Osteocyte (in vitro differentiated cells): ENCODE data around the gene SGO2. TPM values are rescaled to one million over a fixed set of nuclear protein-coding genes. Genes with fewer than 3 reads are reported as not detected.

Source experiments
- DNase-seq: peaks from one replicate; pipeline ENCODE4 v3.0.0; 2021; ENCODE audit warnings: mixed read lengths; ENCODE audit not compliant: unreplicated experiment; ENCODE audit errors: extremely low spot score
- H3K27ac Mint-ChIP-seq: one replicate; pipeline ENCODE4 v1.8.0; 2021; ENCODE audit warnings: mild to moderate bottlenecking, mixed read lengths; ENCODE audit not compliant: unreplicated experiment
- H3K27me3 Mint-ChIP-seq: one replicate; pipeline ENCODE4 v1.8.0; 2021; ENCODE audit warnings: mixed read lengths; ENCODE audit not compliant: unreplicated experiment
- H3K36me3 Mint-ChIP-seq: one replicate; pipeline ENCODE4 v1.8.0; 2021; ENCODE audit warnings: mixed read lengths; ENCODE audit not compliant: unreplicated experiment
- H3K4me1 Mint-ChIP-seq: one replicate; pipeline ENCODE4 v1.8.0; 2021; ENCODE audit warnings: mixed read lengths; ENCODE audit not compliant: unreplicated experiment
- H3K4me3 Mint-ChIP-seq: one replicate; pipeline ENCODE4 v1.8.0; 2021; ENCODE audit warnings: mild to moderate bottlenecking, moderate library complexity, mixed read lengths; ENCODE audit not compliant: unreplicated experiment
- H3K9me3 Mint-ChIP-seq: one replicate; pipeline ENCODE4 v1.8.0; 2021; ENCODE audit warnings: mixed read lengths; ENCODE audit not compliant: unreplicated experiment
- total RNA-seq: library from RNA; stranded (reverse); gene quantifications from 2 replicates; pipeline ENCODE4 v1.2.1, GENCODE V29; 2021
- TF ChIP-seq, protein P1 (sequence below): fragments of 200-600 bp; sonication (generic); IDR thresholded peaks from 2 replicates; pipeline ENCODE4 v1.5.0; 2021; ENCODE audit warnings: antibody characterized with exemption, mild to moderate bottlenecking, moderate library complexity

The SGO2 gene
- total RNA-seq, 1 donor from 2014 or later = 5.2 TPM

DNA sequence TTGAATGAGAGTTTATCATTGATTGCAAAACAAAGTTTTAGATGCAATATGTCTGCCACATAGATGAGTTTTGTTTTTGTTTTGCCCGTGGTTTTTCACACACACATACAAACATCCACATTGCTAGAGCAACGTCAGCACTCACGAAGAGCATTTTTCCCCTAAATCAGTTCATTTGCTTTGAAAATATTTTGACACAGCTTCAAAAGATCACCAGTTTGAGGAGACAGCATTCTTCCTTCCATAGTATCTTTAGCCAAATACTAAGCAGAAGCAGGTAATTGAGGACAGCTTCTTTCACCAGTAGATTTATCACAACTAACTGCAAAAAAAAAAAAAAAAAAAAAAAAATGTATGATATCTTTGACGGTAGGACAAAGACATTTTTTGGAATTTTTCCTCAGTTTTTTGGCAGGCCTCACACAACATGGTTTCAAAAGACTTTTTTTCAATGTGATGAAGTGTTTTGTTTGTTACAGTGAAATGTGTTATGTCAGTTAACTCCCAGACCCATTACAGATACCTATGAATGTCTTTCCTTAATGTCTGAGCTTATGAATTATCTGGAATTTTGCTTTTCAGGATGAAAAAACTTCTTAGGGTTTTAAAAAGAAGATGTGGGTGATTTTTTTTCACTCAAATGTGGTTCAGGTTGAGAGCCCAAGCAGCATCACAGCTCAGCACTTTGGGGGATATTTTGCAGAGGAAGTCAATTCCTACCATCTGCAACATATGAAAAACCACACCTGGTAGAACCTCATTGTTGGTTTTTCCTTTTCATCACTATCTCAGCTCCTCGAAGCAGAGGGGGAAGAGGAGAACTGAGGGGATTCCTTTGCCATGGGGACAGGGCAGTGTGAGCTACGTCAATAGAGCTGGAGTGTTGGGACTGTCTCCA is 91.4 kb downstream of the SGO2 start:
- no peaks in the 10 kb centered on the region for H3K36me3 Mint-ChIP-seq

DNA sequence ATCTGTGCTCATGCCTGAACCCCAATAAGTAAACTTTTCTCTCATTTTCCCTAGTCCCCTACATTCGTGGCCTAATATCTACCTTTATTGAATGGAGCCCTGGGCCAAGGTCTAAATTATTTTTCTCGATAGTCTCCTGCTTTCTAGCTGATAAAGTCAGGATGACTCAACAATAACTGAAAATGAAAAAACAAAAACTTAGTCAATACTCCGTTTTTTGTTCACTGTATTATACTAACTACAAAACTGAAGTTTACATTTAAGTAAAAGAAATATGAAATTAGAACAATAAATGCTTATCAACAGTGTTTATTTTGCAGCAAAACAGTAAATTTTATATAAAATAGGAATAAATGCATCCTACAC is 92.0 kb downstream of the SGO2 start:
- TF ChIP-seq, protein P1, sequence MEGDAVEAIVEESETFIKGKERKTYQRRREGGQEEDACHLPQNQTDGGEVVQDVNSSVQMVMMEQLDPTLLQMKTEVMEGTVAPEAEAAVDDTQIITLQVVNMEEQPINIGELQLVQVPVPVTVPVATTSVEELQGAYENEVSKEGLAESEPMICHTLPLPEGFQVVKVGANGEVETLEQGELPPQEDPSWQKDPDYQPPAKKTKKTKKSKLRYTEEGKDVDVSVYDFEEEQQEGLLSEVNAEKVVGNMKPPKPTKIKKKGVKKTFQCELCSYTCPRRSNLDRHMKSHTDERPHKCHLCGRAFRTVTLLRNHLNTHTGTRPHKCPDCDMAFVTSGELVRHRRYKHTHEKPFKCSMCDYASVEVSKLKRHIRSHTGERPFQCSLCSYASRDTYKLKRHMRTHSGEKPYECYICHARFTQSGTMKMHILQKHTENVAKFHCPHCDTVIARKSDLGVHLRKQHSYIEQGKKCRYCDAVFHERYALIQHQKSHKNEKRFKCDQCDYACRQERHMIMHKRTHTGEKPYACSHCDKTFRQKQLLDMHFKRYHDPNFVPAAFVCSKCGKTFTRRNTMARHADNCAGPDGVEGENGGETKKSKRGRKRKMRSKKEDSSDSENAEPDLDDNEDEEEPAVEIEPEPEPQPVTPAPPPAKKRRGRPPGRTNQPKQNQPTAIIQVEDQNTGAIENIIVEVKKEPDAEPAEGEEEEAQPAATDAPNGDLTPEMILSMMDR = no peak
- no peaks in the 10 kb centered on the region for H3K27me3 Mint-ChIP-seq
- H3K4me3 Mint-ChIP-seq = no peak overlapping the region
- no peak for DNase-seq
- H3K36me3 Mint-ChIP-seq = no peaks in the 10 kb centered on the region
- peaks cover 18% of the 10 kb centered on the region for H3K4me1 Mint-ChIP-seq
- no peaks in the 10 kb centered on the region for H3K9me3 Mint-ChIP-seq
- H3K27ac Mint-ChIP-seq = no peak overlapping the region

More for the DNA sequence above, 91.4 kb downstream of the SGO2 start:
- H3K27ac Mint-ChIP-seq = no peak overlapping the region
- H3K4me1 Mint-ChIP-seq = peaks cover 18% of the 10 kb centered on the region
- no peak overlapping the region for H3K4me3 Mint-ChIP-seq
- no peaks in the 10 kb centered on the region for H3K9me3 Mint-ChIP-seq
- DNase-seq = no peak
- TF ChIP-seq, protein P1 = no peak
- H3K27me3 Mint-ChIP-seq = no peaks in the 10 kb centered on the region

DNA sequence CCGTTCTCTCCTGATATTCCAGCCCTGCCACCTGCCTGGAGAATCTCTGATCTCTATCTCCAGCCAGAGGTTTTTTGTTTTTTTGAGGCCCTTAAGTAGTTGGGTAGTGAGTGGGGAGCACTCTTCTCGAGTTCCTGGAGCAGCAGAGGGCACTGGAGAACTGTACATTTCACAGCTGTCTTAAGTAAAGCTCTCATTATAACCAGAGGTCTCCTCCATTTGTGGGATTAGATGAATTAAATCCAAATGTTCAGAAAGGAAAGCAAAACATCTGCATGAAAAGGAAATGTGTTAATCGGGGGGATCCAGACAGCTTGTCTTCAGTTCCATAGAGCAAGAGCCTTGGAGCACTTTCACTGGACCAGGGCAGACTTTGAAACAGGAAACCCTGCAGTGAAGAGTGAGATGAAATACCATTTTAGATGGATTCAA is 92.6 kb downstream of the SGO2 start:
- peak overlapping the region; percentile 0 for H3K27ac Mint-ChIP-seq
- no peak overlapping the region for H3K4me3 Mint-ChIP-seq
- no peaks in the 10 kb centered on the region for H3K36me3 Mint-ChIP-seq
- H3K4me1 Mint-ChIP-seq = peaks cover 21% of the 10 kb centered on the region
- TF ChIP-seq, protein P1 = peak; percentile 52
- H3K27me3 Mint-ChIP-seq = no peaks in the 10 kb centered on the region
- DNase-seq = no peak
- no peaks in the 10 kb centered on the region for H3K9me3 Mint-ChIP-seq

DNA sequence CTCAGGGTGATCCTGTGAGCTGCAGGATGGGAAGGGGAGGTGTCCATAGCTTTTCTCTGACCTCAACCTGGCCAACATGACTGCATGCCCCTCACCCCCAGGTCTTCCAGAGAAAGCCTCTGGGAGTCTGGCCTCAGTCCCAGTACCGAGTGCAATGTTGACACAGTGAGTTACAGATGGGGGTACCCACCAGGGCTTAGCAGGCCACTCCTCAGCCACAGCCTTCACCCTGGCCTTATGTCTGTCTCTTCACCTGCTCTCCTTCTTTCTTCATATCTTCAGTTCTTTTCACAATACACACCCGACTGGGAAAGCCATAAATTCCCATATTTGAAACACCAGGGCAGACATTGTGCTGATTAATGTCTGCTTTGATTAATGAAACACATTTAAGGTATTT is 93.3 kb downstream of the SGO2 start:
- Mint-ChIP-seq H3K4me1 (peaks cover 27% of the 10 kb centered on the region), H3K27ac (no peak overlapping the region), H3K4me3 (no peak overlapping the region), H3K36me3 (no peaks in the 10 kb centered on the region), H3K9me3 (no peaks in the 10 kb centered on the region), H3K27me3 (no peaks in the 10 kb centered on the region)
- TF ChIP-seq, protein P1 = no peak
- DNase-seq = no peak

DNA sequence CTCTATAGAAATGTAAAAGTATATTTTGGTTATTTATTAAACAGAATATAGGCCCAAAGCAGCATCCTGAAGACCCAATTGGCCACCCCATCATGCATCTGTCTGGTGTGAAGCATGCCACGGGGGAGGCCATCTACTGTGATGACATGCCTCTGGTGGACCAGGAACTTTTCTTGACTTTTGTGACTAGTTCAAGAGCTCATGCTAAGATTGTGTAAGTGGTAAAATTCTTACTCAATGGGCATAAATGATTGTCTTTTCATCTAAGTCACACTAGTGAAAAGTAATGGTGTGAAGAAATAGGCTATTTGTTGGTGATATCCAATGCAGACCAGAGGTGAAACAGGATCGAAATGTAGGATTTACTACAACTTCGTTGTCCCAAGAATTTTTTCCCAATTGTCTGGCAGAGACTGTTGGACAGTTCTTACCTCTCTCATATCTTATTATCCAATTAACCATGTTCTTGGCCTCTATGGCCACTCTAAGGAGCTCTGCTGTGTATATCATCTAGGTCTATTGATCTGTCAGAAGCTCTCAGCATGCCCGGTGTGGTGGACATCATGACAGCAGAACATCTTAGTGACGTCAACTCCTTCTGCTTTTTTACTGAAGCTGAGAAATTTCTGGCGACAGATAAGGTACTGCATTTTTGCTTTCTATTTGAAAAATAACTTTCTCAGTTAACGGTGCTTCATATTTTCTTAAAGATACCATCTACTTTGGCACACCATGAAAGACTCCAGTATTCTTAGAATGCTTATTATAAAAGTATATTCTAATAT is 94.8 kb downstream of the SGO2 start:
- TF ChIP-seq, protein P1 = no peak
- H3K27ac Mint-ChIP-seq = no peak overlapping the region
- H3K36me3 Mint-ChIP-seq = no peaks in the 10 kb centered on the region
- no peaks in the 10 kb centered on the region for H3K9me3 Mint-ChIP-seq
- peaks cover 38% of the 10 kb centered on the region for H3K4me1 Mint-ChIP-seq
- H3K27me3 Mint-ChIP-seq = no peaks in the 10 kb centered on the region
- H3K4me3 Mint-ChIP-seq = no peak overlapping the region
- DNase-seq = no peak
